Measurements from ENCODE around the gene ZCCHC14.

GRCh38 chr16:87432330-87432915, 60.4 kb downstream of the ZCCHC14 start:
- TF ChIP-seq CTCF (IDR thresholded peaks at IDR 0.05), result no peak
- TF ChIP-seq EZH2 (IDR thresholded peaks at IDR 0.05; ENCODE audit: borderline replicate concordance, insufficient read depth, low read depth, low read length, poor library complexity, severe bottlenecking), result no peak

Data from B cell (primary cell).